PC-3 (cell line): ENCODE data around the gene OR1I1.

Experiments used
- CTCF ChIP-seq: fragments of 300-600 bp; sonication (generic); conservative IDR thresholded peaks from 2 replicates; pipeline ENCODE4 v1.5.1; 2017; ENCODE audit warnings: antibody characterized with exemption, low read depth, mild to moderate bottlenecking, low read length
- EZH2 ChIP-seq: fragments of 300-600 bp; sonication (generic); IDR thresholded peaks from one replicate; pipeline ENCODE4 v1.6.1; 2017; ENCODE audit warnings: antibody characterized with exemption, mild to moderate bottlenecking, low read length; ENCODE audit not compliant: unreplicated experiment

- TF ChIP-seq CTCF (peak; percentile 80), EZH2 (no peak)
Observed at GRCh38 chr19:15101479-15102082, 19.6 kb downstream of the OR1I1 start.
